GM23338 (cell line): Measurements from ENCODE around the gene CUL7. TPM values are rescaled to one million over a fixed set of nuclear protein-coding genes. Genes with fewer than 3 reads are reported as not detected.
A peak's percentile ranks its signal among the peaks of the same experiment; 100 is the strongest.

Experiments used
- ATAC-seq: fragments of 200-7000 bp; cut with Tn5 transposase; 3 replicates; pipeline ENCODE4 v1.9.1; 2020
- DNase-seq: peaks from one replicate; pipeline ENCODE4 v3.0.0-alpha.2; 2015; ENCODE audit warnings: low spot score
- H2AFZ ChIP-seq: fragments of 200-600 bp; sonication (generic); 2 replicates; pipeline ENCODE4 v1.8.0; 2016; ENCODE audit warnings: antibody characterized with exemption, mild to moderate bottlenecking, moderate library complexity
- H3F3A ChIP-seq: fragments of 200-600 bp; sonication (generic); replicated peaks from 2 replicates; pipeline ENCODE4 v1.8.0; 2017; ENCODE audit warnings: antibody characterized with exemption, mixed run types, low read depth
- H3K27ac ChIP-seq: fragments of 200-600 bp; sonication (generic); 2 replicates; pipeline ENCODE4 v1.6.1; 2016; ENCODE audit warnings: low read depth
- H3K27me3 ChIP-seq: fragments of 200-600 bp; sonication (generic); 2 replicates; pipeline ENCODE4 v1.8.0; 2016; ENCODE audit warnings: mild to moderate bottlenecking, mixed run types, moderate library complexity; ENCODE audit not compliant: insufficient read depth
- H3K36me3 ChIP-seq: fragments of 200-600 bp; sonication (generic); 2 replicates; pipeline ENCODE4 v1.8.0; 2016; ENCODE audit warnings: mild to moderate bottlenecking; ENCODE audit not compliant: insufficient read depth
- H3K4me1 ChIP-seq: fragments of 200-600 bp; sonication (generic); 2 replicates; pipeline ENCODE4 v1.8.0; 2016; ENCODE audit warnings: mild to moderate bottlenecking, moderate library complexity; ENCODE audit not compliant: insufficient read depth
- H3K4me2 ChIP-seq: fragments of 200-600 bp; sonication (generic); 2 replicates; pipeline ENCODE4 v1.7.1; 2017; ENCODE audit warnings: mixed run types
- H3K4me3 ChIP-seq: fragments of 200-600 bp; sonication (generic); 2 replicates; pipeline ENCODE4 v1.6.1; 2016; ENCODE audit warnings: mixed run types
- H3K79me2 ChIP-seq: fragments of 200-600 bp; sonication (generic); replicated peaks from 2 replicates; pipeline ENCODE4 v1.8.0; 2017; ENCODE audit warnings: mild to moderate bottlenecking; ENCODE audit not compliant: insufficient read depth
- H3K9me2 ChIP-seq: fragments of 200-600 bp; sonication (generic); 2 replicates; pipeline ENCODE4 v1.8.0; 2017; ENCODE audit not compliant: insufficient read depth
- H4K20me1 ChIP-seq: fragments of 200-600 bp; sonication (generic); replicated peaks from 2 replicates; pipeline ENCODE4 v1.8.0; 2017; ENCODE audit warnings: mild to moderate bottlenecking; ENCODE audit not compliant: insufficient read depth
- H3K27ac Mint-ChIP-seq: 2 replicates; pipeline ENCODE4 v1.8.0; 2020; ENCODE audit warnings: inconsistent platforms, mild to moderate bottlenecking, moderate library complexity, mixed read lengths
- H3K27me3 Mint-ChIP-seq: 3 replicates; pipeline ENCODE4 v1.8.0; 2022; ENCODE audit warnings: low read depth, mild to moderate bottlenecking, moderate library complexity, mixed read lengths, inconsistent platforms; ENCODE audit not compliant: insufficient read depth, poor library complexity
- H3K36me3 Mint-ChIP-seq: 3 replicates; pipeline ENCODE4 v1.8.0; 2021; ENCODE audit warnings: low read depth, mild to moderate bottlenecking, inconsistent platforms, moderate library complexity, mixed read lengths
- H3K4me1 Mint-ChIP-seq: 3 replicates; pipeline ENCODE4 v1.8.0; 2020; ENCODE audit warnings: mild to moderate bottlenecking, inconsistent platforms, mixed read lengths
- H3K4me3 Mint-ChIP-seq: 3 replicates; pipeline ENCODE4 v1.8.0; 2021; ENCODE audit warnings: moderate library complexity, mild to moderate bottlenecking, inconsistent platforms, mixed read lengths
- H3K9me3 Mint-ChIP-seq: 3 replicates; pipeline ENCODE4 v1.8.0; 2020; ENCODE audit warnings: moderate library complexity, mild to moderate bottlenecking, inconsistent platforms, mixed read lengths
- CREB1 ChIP-seq: fragments of 250-450 bp; sonication (Bioruptor Pico); IDR thresholded peaks from 2 replicates; pipeline ENCODE4 v1.5.0; 2020; ENCODE audit warnings: low read depth, mild to moderate bottlenecking, moderate library complexity
- JUNB ChIP-seq: IDR thresholded peaks from one replicate; pipeline ENCODE4 v1.6.1; 2016; ENCODE audit warnings: antibody characterized with exemption; ENCODE audit not compliant: unreplicated experiment
- NANOG ChIP-seq: IDR thresholded peaks from 2 replicates; pipeline ENCODE4 v1.6.1; 2016; ENCODE audit warnings: antibody characterized with exemption, borderline replicate concordance
- STAT1 ChIP-seq: IDR thresholded peaks from one replicate; pipeline ENCODE4 v1.6.1; 2016; ENCODE audit warnings: antibody characterized with exemption; ENCODE audit not compliant: unreplicated experiment
- ZNF114 ChIP-seq: fragments of 250-450 bp; sonication (Bioruptor Pico); IDR thresholded peaks from 2 replicates; pipeline ENCODE4 v1.5.0; 2020; ENCODE audit warnings: mild to moderate bottlenecking, moderate library complexity
- polyA plus RNA-seq: library from polyadenylated mRNA; unstranded; fragments of >200 nt; fragmentation: Nextera tagmentation; extraction: Ambion mirVana; gene quantifications from 2 replicates; pipeline ENCODE4 v1.2.1, GENCODE V29; 2016
- total RNA-seq: library from RNA; depleted of rRNA; stranded (reverse); fragments of >200 nt; shearing (Covaris generic); gene quantifications from 2 replicates; pipeline ENCODE4 v1.2.3, GENCODE V29; 2014
- TF ChIP-seq, protein P1 (sequence below): fragments of 250-450 bp; sonication (Bioruptor Pico); IDR thresholded peaks from 2 replicates; pipeline ENCODE4 v1.5.0; 2020; ENCODE audit warnings: mild to moderate bottlenecking, moderate library complexity
- TF ChIP-seq, protein P2 (sequence below), 2 experiments: fragments of 200-600 bp in 1 of 2; sonication (generic) in 1 of 2; conservative IDR thresholded peaks; 2 replicates each; pipeline versions ENCODE4 v1.5.1 to v1.6.1; 2016 to 2017; ENCODE audit warnings: antibody characterized with exemption in 2 of 2, low read depth in 2 of 2, mild to moderate bottlenecking in 2 of 2, moderate library complexity in 1 of 2
- TF ChIP-seq, protein P3 (sequence below): IDR thresholded peaks from one replicate; pipeline ENCODE4 v1.6.1; 2018; ENCODE audit warnings: antibody characterized with exemption; ENCODE audit not compliant: unreplicated experiment

Gene CUL7
- total and polyA plus RNA-seq, 2 experiments from 2014 or later, result 3.4 to 13.2 TPM

DNA sequence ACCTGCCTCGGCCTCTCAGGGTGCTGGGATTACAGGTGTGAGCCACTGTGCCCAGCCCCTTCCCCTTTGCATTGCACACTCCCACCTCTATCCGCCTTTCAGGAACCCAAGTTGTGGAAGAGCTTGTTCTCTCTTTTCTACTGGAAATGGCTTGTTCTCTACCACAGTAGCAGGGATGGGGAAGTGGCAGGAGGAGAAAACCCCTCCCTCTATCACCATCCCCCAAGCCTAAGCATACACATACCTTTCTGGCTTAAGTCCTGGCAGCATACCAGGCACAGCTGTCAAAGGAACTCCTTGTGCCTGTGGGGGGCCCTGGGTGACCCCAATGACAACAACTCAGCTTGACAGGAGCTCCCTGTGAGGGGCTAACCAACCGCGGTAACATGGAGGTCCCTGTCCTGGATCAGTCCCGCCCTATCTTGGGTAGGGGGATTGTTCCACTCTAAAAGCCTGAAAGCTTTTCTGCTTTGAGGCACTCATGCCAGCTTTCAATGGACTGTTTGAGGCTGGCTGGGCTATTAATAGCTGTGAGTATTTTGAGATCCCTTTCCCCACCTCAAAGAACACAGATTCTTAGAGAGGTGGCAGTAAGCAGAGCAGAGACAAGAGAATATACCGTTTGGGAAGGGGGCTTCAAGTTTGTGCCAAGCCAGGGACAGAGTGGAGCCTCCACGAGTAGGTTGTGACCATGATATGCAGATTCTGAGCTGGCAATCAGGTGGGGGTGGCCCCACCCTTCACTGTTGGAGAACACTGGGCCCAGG lies 37.3 kb downstream of the CUL7 start:
- peaks cover 23% of the 10 kb centered on the region for H3K4me1 ChIP-seq
- H3K4me3 Mint-ChIP-seq, result peak overlapping the region; percentile 53

More for the DNA sequence above, 37.3 kb downstream of the CUL7 start:
- Mint-ChIP-seq H3K9me3 (no peaks in the 10 kb centered on the region), H3K27ac (peak overlapping the region; percentile 61), H3K27me3 (peaks cover 22% of the 10 kb centered on the region), H3K4me1 (peaks cover 39% of the 10 kb centered on the region), H3K36me3 (peaks cover 59% of the 10 kb centered on the region)
- H3F3A ChIP-seq, result peaks cover 22% of the 10 kb centered on the region; the same call in 1 of the 2 replicates
- peaks cover 45% of the 10 kb centered on the region for H3K79me2 ChIP-seq
- no peak overlapping the region for H3K27ac ChIP-seq
- H3K27me3 ChIP-seq, result no peaks in the 10 kb centered on the region
- DNase-seq (no peak), ATAC-seq (no peak)
- no peak overlapping the region for H2AFZ ChIP-seq
- peaks cover 16% of the 10 kb centered on the region; the same call in 1 of the 2 replicates for H3K36me3 ChIP-seq
- no peak overlapping the region for H3K4me2 ChIP-seq
- H4K20me1 ChIP-seq, result peaks cover 15% of the 10 kb centered on the region
- TF ChIP-seq, protein P1, sequence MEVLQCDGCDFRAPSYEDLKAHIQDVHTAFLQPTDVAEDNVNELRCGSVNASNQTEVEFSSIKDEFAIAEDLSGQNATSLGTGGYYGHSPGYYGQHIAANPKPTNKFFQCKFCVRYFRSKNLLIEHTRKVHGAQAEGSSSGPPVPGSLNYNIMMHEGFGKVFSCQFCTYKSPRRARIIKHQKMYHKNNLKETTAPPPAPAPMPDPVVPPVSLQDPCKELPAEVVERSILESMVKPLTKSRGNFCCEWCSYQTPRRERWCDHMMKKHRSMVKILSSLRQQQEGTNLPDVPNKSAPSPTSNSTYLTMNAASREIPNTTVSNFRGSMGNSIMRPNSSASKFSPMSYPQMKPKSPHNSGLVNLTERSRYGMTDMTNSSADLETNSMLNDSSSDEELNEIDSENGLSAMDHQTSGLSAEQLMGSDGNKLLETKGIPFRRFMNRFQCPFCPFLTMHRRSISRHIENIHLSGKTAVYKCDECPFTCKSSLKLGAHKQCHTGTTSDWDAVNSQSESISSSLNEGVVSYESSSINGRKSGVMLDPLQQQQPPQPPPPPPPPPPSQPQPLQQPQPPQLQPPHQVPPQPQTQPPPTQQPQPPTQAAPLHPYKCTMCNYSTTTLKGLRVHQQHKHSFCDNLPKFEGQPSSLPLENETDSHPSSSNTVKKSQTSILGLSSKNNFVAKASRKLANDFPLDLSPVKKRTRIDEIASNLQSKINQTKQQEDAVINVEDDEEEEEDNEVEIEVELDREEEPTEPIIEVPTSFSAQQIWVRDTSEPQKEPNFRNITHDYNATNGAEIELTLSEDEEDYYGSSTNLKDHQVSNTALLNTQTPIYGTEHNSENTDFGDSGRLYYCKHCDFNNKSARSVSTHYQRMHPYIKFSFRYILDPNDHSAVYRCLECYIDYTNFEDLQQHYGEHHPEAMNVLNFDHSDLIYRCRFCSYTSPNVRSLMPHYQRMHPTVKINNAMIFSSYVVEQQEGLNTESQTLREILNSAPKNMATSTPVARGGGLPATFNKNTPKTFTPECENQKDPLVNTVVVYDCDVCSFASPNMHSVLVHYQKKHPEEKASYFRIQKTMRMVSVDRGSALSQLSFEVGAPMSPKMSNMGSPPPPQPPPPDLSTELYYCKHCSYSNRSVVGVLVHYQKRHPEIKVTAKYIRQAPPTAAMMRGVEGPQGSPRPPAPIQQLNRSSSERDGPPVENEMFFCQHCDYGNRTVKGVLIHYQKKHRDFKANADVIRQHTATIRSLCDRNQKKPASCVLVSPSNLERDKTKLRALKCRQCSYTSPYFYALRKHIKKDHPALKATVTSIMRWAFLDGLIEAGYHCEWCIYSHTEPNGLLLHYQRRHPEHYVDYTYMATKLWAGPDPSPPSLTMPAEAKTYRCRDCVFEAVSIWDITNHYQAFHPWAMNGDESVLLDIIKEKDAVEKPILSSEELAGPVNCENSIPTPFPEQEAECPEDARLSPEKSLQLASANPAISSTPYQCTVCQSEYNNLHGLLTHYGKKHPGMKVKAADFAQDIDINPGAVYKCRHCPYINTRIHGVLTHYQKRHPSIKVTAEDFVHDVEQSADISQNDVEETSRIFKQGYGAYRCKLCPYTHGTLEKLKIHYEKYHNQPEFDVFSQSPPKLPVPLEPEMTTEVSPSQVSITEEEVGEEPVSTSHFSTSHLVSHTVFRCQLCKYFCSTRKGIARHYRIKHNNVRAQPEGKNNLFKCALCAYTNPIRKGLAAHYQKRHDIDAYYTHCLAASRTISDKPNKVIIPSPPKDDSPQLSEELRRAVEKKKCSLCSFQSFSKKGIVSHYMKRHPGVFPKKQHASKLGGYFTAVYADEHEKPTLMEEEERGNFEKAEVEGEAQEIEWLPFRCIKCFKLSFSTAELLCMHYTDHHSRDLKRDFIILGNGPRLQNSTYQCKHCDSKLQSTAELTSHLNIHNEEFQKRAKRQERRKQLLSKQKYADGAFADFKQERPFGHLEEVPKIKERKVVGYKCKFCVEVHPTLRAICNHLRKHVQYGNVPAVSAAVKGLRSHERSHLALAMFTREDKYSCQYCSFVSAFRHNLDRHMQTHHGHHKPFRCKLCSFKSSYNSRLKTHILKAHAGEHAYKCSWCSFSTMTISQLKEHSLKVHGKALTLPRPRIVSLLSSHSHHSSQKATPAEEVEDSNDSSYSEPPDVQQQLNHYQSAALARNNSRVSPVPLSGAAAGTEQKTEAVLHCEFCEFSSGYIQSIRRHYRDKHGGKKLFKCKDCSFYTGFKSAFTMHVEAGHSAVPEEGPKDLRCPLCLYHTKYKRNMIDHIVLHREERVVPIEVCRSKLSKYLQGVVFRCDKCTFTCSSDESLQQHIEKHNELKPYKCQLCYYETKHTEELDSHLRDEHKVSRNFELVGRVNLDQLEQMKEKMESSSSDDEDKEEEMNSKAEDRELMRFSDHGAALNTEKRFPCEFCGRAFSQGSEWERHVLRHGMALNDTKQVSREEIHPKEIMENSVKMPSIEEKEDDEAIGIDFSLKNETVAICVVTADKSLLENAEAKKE, result no peak
- no peak for TF ChIP-seq JUNB
- no peak for TF ChIP-seq STAT1
- TF ChIP-seq, protein P2, sequence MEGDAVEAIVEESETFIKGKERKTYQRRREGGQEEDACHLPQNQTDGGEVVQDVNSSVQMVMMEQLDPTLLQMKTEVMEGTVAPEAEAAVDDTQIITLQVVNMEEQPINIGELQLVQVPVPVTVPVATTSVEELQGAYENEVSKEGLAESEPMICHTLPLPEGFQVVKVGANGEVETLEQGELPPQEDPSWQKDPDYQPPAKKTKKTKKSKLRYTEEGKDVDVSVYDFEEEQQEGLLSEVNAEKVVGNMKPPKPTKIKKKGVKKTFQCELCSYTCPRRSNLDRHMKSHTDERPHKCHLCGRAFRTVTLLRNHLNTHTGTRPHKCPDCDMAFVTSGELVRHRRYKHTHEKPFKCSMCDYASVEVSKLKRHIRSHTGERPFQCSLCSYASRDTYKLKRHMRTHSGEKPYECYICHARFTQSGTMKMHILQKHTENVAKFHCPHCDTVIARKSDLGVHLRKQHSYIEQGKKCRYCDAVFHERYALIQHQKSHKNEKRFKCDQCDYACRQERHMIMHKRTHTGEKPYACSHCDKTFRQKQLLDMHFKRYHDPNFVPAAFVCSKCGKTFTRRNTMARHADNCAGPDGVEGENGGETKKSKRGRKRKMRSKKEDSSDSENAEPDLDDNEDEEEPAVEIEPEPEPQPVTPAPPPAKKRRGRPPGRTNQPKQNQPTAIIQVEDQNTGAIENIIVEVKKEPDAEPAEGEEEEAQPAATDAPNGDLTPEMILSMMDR (conservative IDR thresholded peaks at IDR 0.05; ENCODE audit: low read depth in 2 of 2), result no peak
- no peak for TF ChIP-seq ZNF114 (CRISPR knock-in tag)
- TF ChIP-seq, protein P3, sequence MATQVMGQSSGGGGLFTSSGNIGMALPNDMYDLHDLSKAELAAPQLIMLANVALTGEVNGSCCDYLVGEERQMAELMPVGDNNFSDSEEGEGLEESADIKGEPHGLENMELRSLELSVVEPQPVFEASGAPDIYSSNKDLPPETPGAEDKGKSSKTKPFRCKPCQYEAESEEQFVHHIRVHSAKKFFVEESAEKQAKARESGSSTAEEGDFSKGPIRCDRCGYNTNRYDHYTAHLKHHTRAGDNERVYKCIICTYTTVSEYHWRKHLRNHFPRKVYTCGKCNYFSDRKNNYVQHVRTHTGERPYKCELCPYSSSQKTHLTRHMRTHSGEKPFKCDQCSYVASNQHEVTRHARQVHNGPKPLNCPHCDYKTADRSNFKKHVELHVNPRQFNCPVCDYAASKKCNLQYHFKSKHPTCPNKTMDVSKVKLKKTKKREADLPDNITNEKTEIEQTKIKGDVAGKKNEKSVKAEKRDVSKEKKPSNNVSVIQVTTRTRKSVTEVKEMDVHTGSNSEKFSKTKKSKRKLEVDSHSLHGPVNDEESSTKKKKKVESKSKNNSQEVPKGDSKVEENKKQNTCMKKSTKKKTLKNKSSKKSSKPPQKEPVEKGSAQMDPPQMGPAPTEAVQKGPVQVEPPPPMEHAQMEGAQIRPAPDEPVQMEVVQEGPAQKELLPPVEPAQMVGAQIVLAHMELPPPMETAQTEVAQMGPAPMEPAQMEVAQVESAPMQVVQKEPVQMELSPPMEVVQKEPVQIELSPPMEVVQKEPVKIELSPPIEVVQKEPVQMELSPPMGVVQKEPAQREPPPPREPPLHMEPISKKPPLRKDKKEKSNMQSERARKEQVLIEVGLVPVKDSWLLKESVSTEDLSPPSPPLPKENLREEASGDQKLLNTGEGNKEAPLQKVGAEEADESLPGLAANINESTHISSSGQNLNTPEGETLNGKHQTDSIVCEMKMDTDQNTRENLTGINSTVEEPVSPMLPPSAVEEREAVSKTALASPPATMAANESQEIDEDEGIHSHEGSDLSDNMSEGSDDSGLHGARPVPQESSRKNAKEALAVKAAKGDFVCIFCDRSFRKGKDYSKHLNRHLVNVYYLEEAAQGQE, result no peak
- no peak for TF ChIP-seq NANOG
- TF ChIP-seq CREB1, result no peak
- no peak overlapping the region for H3K4me3 ChIP-seq
- no peaks in the 10 kb centered on the region for H3K9me2 ChIP-seq
